Gastroesophageal sphincter (tissue), 4 donors: Measurements from ENCODE around the gene GPR160. TPM values are rescaled to one million over a fixed set of nuclear protein-coding genes. Genes with fewer than 3 reads are reported as not detected.

Experiments used
- ATAC-seq: fragments of 150-250 bp; one replicate; pipeline ENCODE4 v1.9.1; 2016; ENCODE audit warnings: mild to moderate bottlenecking, moderate library complexity
- H3K27ac ChIP-seq, 4 donors: fragments of 200-600 bp; sonication (generic) in 3 of 4; 1 replicate in 3 of 4; 2 replicates in 1 of 4; pipeline ENCODE4 v1.5.1; 2016 to 2019
- H3K27me3 ChIP-seq: fragments of 200-600 bp; sonication (generic); one replicate; pipeline ENCODE4 v1.5.1; 2019
- H3K36me3 ChIP-seq, 2 donors: fragments of 200-600 bp; sonication (generic); one replicate each; pipeline ENCODE4 v1.5.1; 2019; ENCODE audit warnings: control low read depth in 1 of 2
- H3K4me1 ChIP-seq, 3 donors: fragments of 200-600 bp; sonication (generic); 1 replicate in 2 of 3; 2 replicates in 1 of 3; pipeline ENCODE4 v1.5.1; 2016 to 2019; ENCODE audit warnings: control low read depth in 2 of 3
- H3K4me3 ChIP-seq, 2 donors: fragments of 200-600 bp; sonication (generic); one replicate each; pipeline ENCODE4 v1.5.1; 2019; ENCODE audit warnings: mild to moderate bottlenecking in 1 of 2, moderate library complexity in 1 of 2
- H3K9me3 ChIP-seq, 3 donors: fragments of 200-600 bp; sonication (generic); one replicate each; pipeline ENCODE4 v1.5.1; 2017 to 2019; ENCODE audit warnings: control low read depth in 2 of 3
- CTCF ChIP-seq, 4 experiments: fragments of 200-600 bp in 2 of 4; fragments of 450-650 bp in 2 of 4; sonication (generic) in 1 of 4; IDR thresholded peaks; one replicate each; pipeline ENCODE4 v1.5.1; 2017 to 2019; ENCODE audit warnings: antibody characterized with exemption in 4 of 4, mild to moderate bottlenecking in 2 of 4, moderate library complexity in 2 of 4
- EP300 ChIP-seq: sonication (generic); formaldehyde crosslinking; IDR thresholded peaks from one replicate; pipeline ENCODE4 v1.6.1; 2017; ENCODE audit warnings: antibody characterized with exemption, mild to moderate bottlenecking
- POLR2A ChIP-seq, 2 donors: fragments of 450-650 bp; IDR thresholded peaks; one replicate each; pipeline ENCODE4 v1.6.1; 2017; ENCODE audit warnings: antibody characterized with exemption in 2 of 2, mild to moderate bottlenecking in 2 of 2, moderate library complexity in 1 of 2
- POLR2AphosphoS5 ChIP-seq: sonication (generic); formaldehyde crosslinking; IDR thresholded peaks from one replicate; pipeline ENCODE4 v1.6.1; 2017; ENCODE audit warnings: antibody characterized with exemption
- WGBS, 2 donors: methylation state at CpG; one replicate each; pipeline ENCODE4 v1.1.5; 2018; ENCODE audit warnings: low coverage in 1 of 2; 5-methylcytosine and 5-hydroxymethylcytosine counted together
- total RNA-seq, 4 donors: library from RNA; depleted of rRNA; stranded (reverse); fragments of >200 nt; gene quantifications; one replicate each; pipeline ENCODE4 v1.1.0, GENCODE V29; 2016

The GPR160 gene
- total RNA-seq: 1 to 10 TPM in 2 of 4 donors, under 1 TPM in 2; 0.31 to 4.3 (median 0.94) TPM

GRCh38 chr3:170037463-170038433 is at the start of gene GPR160:
GPR160 (plus strand) TSS chr3:170037995; CDS start chr3:170083973, 45,978 bp downstream.
- TF ChIP-seq CTCF (IDR thresholded peaks at IDR 0.05): peak in 3 of 4 experiments; percentile 40 to 64 (median 53)
- TF ChIP-seq EP300: no peak
- Histone ChIP-seq H3K4me1 (peaks cover 0 to 22% (median 13%) of the 10 kb centered on the region in 3 donors), H3K27me3 (peaks cover 77% of the 10 kb centered on the region), H3K4me3 (peak within 1 kb of the TSS; percentile 28 to 66), H3K27ac (peak within 1 kb of the TSS in 1 of 4 donors; percentile 38), H3K9me3 (no peaks in the 10 kb centered on the region), H3K36me3 (no peaks in the 10 kb centered on the region)
- ATAC-seq: peak; percentile 61
- 0% methylated on average over 1 of the region's 78 CpGs; no CpG with 5 or more reads in 1 of the 2 donors for WGBS, 2 donors

- no peaks in the 10 kb centered on the region for H3K27me3 ChIP-seq
- WGBS, 2 donors: 94 to 97% methylated on average over 4 of the region's 4 CpGs
- ATAC-seq: no peak
- H3K27ac ChIP-seq: no peak overlapping the region
- H3K36me3 ChIP-seq: peaks cover 0 to 89% of the 10 kb centered on the region in 2 donors
- TF ChIP-seq EP300: no peak
- no peak for TF ChIP-seq POLR2A (IDR thresholded peaks at IDR 0.05)
- TF ChIP-seq POLR2AphosphoS5: no peak
- TF ChIP-seq CTCF (IDR thresholded peaks at IDR 0.05): no peak
- H3K9me3 ChIP-seq: no peaks in the 10 kb centered on the region
- H3K4me3 ChIP-seq: no peak overlapping the region
- H3K4me1 ChIP-seq: peaks cover 0 to 11% (median 0%) of the 10 kb centered on the region in 3 donors
These were observed 47.4 kb upstream of the GPR160 start for GRCh38 chr3:169990431-169990830.

- WGBS, 2 donors: 49 to 52% methylated on average over 3 of the region's 3 CpGs
These were observed 45.6 kb upstream of the GPR160 start for GRCh38 chr3:169992156-169992555.

GRCh38 chr3:169992781-169993180 is 45.0 kb upstream of the GPR160 start:
- TF ChIP-seq CTCF (IDR thresholded peaks at IDR 0.05): no peak
- no peak for TF ChIP-seq EP300
- TF ChIP-seq POLR2AphosphoS5: no peak
- no peak for TF ChIP-seq POLR2A (IDR thresholded peaks at IDR 0.05)
- no peaks in the 10 kb centered on the region for H3K9me3 ChIP-seq
- 72 to 83% methylated on average over 4 to 5 of the region's 5 CpGs for WGBS, 2 donors
- no peaks in the 10 kb centered on the region for H3K27me3 ChIP-seq
- peaks cover 0 to 11% (median 0%) of the 10 kb centered on the region in 3 donors for H3K4me1 ChIP-seq
- no peak overlapping the region for H3K4me3 ChIP-seq
- peaks cover 0 to 86% of the 10 kb centered on the region in 2 donors for H3K36me3 ChIP-seq
- no peak overlapping the region for H3K27ac ChIP-seq
- ATAC-seq: no peak

More at GRCh38 chr3:169992156-169992555, 45.6 kb upstream of the GPR160 start:
- ATAC-seq: no peak
- no peak overlapping the region for H3K4me3 ChIP-seq
- peaks cover 0 to 11% (median 0%) of the 10 kb centered on the region in 3 donors for H3K4me1 ChIP-seq
- no peak overlapping the region for H3K27ac ChIP-seq
- TF ChIP-seq POLR2A (IDR thresholded peaks at IDR 0.05): no peak
- peaks cover 0 to 88% of the 10 kb centered on the region in 2 donors for H3K36me3 ChIP-seq
- no peaks in the 10 kb centered on the region for H3K9me3 ChIP-seq
- H3K27me3 ChIP-seq: no peaks in the 10 kb centered on the region

GRCh38 chr3:169993761-169994160 is 44.0 kb upstream of the GPR160 start:
- Histone ChIP-seq H3K9me3 (no peaks in the 10 kb centered on the region), H3K36me3 (peaks cover 0 to 80% of the 10 kb centered on the region in 2 donors), H3K27me3 (no peaks in the 10 kb centered on the region), H3K27ac (no peak overlapping the region), H3K4me1 (peaks cover 0 to 11% (median 0%) of the 10 kb centered on the region in 3 donors), H3K4me3 (no peak overlapping the region)
- WGBS, 2 donors: 69 to 82% methylated on average over 3 of the region's 3 CpGs
- ATAC-seq: no peak
- TF ChIP-seq POLR2A (IDR thresholded peaks at IDR 0.05) (no peak), POLR2AphosphoS5 (no peak), EP300 (no peak), CTCF (IDR thresholded peaks at IDR 0.05) (no peak)
